Common myeloid progenitor, CD34-positive (primary cell): ENCODE measurements around the gene NBDY.
A peak's percentile ranks its signal among the peaks of the same experiment; 100 is the strongest.

Experiments used
- CTCF ChIA-PET: fragments of 350-600 bp; sonication (Branson Sonifier 250); formaldehyde crosslinking; loops from one replicate; lab custom pipeline; 2021; ENCODE audit warnings: antibody characterized with exemption; lab: Charles Lee
- POLR2A ChIA-PET: fragments of 350-600 bp; sonication (Branson Sonifier 250); formaldehyde crosslinking; loops from one replicate; lab custom pipeline; 2021; ENCODE audit warnings: antibody characterized with exemption; lab: Charles Lee
- DNase-seq, 3 donors: peaks; one replicate each; pipeline versions ENCODE4 v3.0.0 to v3.0.0-alpha.2; 2013
- H3K27ac ChIP-seq, 2 experiments: 1 replicate in 1 of 2; 2 replicates in 1 of 2; pipeline ENCODE4 v1.7.0; 2013; ENCODE audit warnings: inconsistent platforms in 2 of 2, low read length in 2 of 2, mild to moderate bottlenecking in 2 of 2, low read depth in 1 of 2, moderate library complexity in 1 of 2; ENCODE audit not compliant: severe bottlenecking in 2 of 2, insufficient read depth in 1 of 2, poor library complexity in 1 of 2
- H3K27me3 ChIP-seq, 5 experiments: replicated peaks in 2 of 5; 1 replicate in 3 of 5; 2 replicates in 2 of 5; pipeline versions ENCODE4 v1.6.1 to v1.7.0; 2013; ENCODE audit warnings: low read length in 4 of 5, mild to moderate bottlenecking in 2 of 5, moderate library complexity in 2 of 5, inconsistent platforms in 1 of 5; ENCODE audit not compliant: insufficient read depth in 5 of 5, control insufficient read depth in 4 of 5
- H3K36me3 ChIP-seq, 4 experiments: 1 replicate in 2 of 4; 2 replicates in 2 of 4; pipeline versions ENCODE4 v1.6.1 to v1.7.0; 2013; ENCODE audit warnings: low read length in 3 of 4, control low read depth in 1 of 4, mild to moderate bottlenecking in 1 of 4; ENCODE audit not compliant: control insufficient read depth in 4 of 4, insufficient read depth in 4 of 4
- H3K4me1 ChIP-seq, 4 experiments: 1 replicate in 3 of 4; 2 replicates in 1 of 4; pipeline versions ENCODE4 v1.6.1 to v1.7.1; 2013; ENCODE audit warnings: low read length in 3 of 4, mild to moderate bottlenecking in 3 of 4, control low read depth in 1 of 4, inconsistent platforms in 1 of 4, moderate library complexity in 1 of 4; ENCODE audit not compliant: control insufficient read depth in 4 of 4, insufficient read depth in 4 of 4; ENCODE audit errors: control extremely low read depth in 1 of 4
- H3K4me3 ChIP-seq, 7 experiments: 1 replicate in 4 of 7; 2 replicates in 3 of 7; pipeline versions ENCODE4 v1.5.1 to v1.7.0; 2013; ENCODE audit warnings: mild to moderate bottlenecking in 7 of 7, low read length in 6 of 7, moderate library complexity in 6 of 7, inconsistent platforms in 2 of 7, low read depth in 2 of 7, control low read depth in 1 of 7; ENCODE audit not compliant: insufficient read depth in 4 of 7, control insufficient read depth in 1 of 7; ENCODE audit errors: extremely low read depth in 1 of 7
- H3K9me3 ChIP-seq, 5 experiments: 1 replicate in 4 of 5; 2 replicates in 1 of 5; pipeline versions ENCODE4 v1.6.1 to v1.7.1; 2013; ENCODE audit warnings: low read length in 4 of 5, mild to moderate bottlenecking in 2 of 5, inconsistent platforms in 1 of 5, low read depth in 1 of 5, moderate library complexity in 1 of 5; ENCODE audit not compliant: control insufficient read depth in 4 of 5, insufficient read depth in 2 of 5; ENCODE audit errors: control extremely low read depth in 1 of 5
- WGBS: methylation state at CpG from one replicate; pipeline ENCODE4 v1.1.5; 2013; ENCODE audit not compliant: insufficient coverage; 5-methylcytosine and 5-hydroxymethylcytosine counted together

NBDY gene

GRCh38 chrX:56811599-56811998 lies 82.6 kb downstream of the NBDY start:
- Histone ChIP-seq H3K27me3 (peaks cover 0 to 17% (median 0%) of the 10 kb centered on the region in 5 experiments), H3K36me3 (no peaks in the 10 kb centered on the region), H3K4me3 (no peak overlapping the region), H3K9me3 (no peaks in the 10 kb centered on the region), H3K4me1 (peaks cover 0 to 26% (median 12%) of the 10 kb centered on the region in 4 experiments), H3K27ac (no peak overlapping the region)
- 89% methylated on average over 5 of the region's 5 CpGs for WGBS
- DNase-seq, result no peak
- POLR2A ChIA-PET, result no interaction called here
- CTCF ChIA-PET, result interaction anchor here (1.5 kb wide), 1 partner anchor 11 kb away, joined by 4 read pairs; no protein-coding TSS in a partner anchor

GRCh38 chrX:56812515-56813105 lies 83.6 kb downstream of the NBDY start:
- Histone ChIP-seq H3K4me3 (peak overlapping the region in 5 of 7 experiments; percentile 13 to 69 (median 46)), H3K27ac (peak overlapping the region; percentile 11 to 63), H3K36me3 (peaks cover 0 to 4% (median 1%) of the 10 kb centered on the region in 4 experiments), H3K4me1 (peaks cover 0 to 26% (median 12%) of the 10 kb centered on the region in 4 experiments), H3K9me3 (peaks cover 0 to 3% (median 3%) of the 10 kb centered on the region in 5 experiments), H3K27me3 (peaks cover 0 to 17% (median 0%) of the 10 kb centered on the region in 5 experiments)
- POLR2A ChIA-PET, result no interaction called here
- CTCF ChIA-PET, result interaction anchor here (1.0 kb wide), 1 partner anchor 10 kb away, joined by 4 read pairs; no protein-coding TSS in a partner anchor
- WGBS, result 39% methylated on average over 7 of the region's 7 CpGs
- peak; percentile 45 to 76 (median 65) for DNase-seq

GRCh38 chrX:56813318-56813837 lies 84.3 kb downstream of the NBDY start:
- Histone ChIP-seq H3K36me3 (peaks cover 0 to 4% (median 1%) of the 10 kb centered on the region in 4 experiments), H3K9me3 (peaks cover 0 to 3% (median 3%) of the 10 kb centered on the region in 5 experiments), H3K4me1 (peaks cover 0 to 26% (median 12%) of the 10 kb centered on the region in 4 experiments), H3K27ac (peak overlapping the region; percentile 29 to 63), H3K4me3 (peak overlapping the region in 2 of 7 experiments; percentile 13 to 69), H3K27me3 (peaks cover 0 to 17% (median 0%) of the 10 kb centered on the region in 5 experiments)
- 31% methylated on average over 5 of the region's 7 CpGs for WGBS
- peak; percentile 69 to 94 (median 87) for DNase-seq
- POLR2A ChIA-PET, result no interaction called here
- CTCF ChIA-PET, result interaction anchor here (1.0 kb wide), 1 partner anchor 11 kb away, joined by 4 read pairs; no protein-coding TSS in a partner anchor

GRCh38 chrX:56817179-56817578 lies 88.1 kb downstream of the NBDY start:
- no peak for DNase-seq
- CTCF ChIA-PET, result no interaction called here
- Histone ChIP-seq H3K4me1 (peaks cover 0 to 17% (median 9%) of the 10 kb centered on the region in 4 experiments), H3K4me3 (no peak overlapping the region), H3K9me3 (peaks cover 0 to 3% (median 3%) of the 10 kb centered on the region in 5 experiments), H3K27me3 (peaks cover 0 to 12% (median 0%) of the 10 kb centered on the region in 5 experiments), H3K27ac (no peak overlapping the region), H3K36me3 (peaks cover 0 to 7% (median 1%) of the 10 kb centered on the region in 4 experiments)
- POLR2A ChIA-PET, result no interaction called here
- WGBS, result 85% methylated on average over 4 of the region's 5 CpGs

DNA sequence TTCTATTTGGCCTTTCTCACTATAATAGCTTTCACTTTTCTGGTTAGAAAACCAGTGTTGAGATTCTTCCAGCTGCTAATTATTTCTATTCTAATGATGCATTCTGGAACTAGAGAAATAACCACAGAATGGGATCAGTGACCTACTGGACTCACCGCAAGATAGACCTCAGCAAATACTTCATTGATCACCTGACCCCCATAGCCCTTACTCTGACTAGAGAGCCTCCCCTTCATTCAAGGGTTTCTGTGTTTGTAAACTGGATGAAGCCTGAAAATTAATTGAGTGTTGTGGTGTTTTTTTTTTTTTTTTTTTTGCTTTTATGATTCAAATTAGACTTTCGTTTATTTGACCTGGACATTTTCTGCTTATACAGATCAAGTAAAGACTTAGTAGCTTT lies 97.0 kb downstream of the NBDY start:
- CTCF ChIA-PET, result no interaction called here
- Histone ChIP-seq H3K4me3 (no peak overlapping the region), H3K9me3 (peaks cover 0 to 8% (median 4%) of the 10 kb centered on the region in 5 experiments), H3K27ac (no peak overlapping the region), H3K27me3 (peaks cover 0 to 9% (median 0%) of the 10 kb centered on the region in 5 experiments), H3K36me3 (no peaks in the 10 kb centered on the region), H3K4me1 (no peaks in the 10 kb centered on the region)
- no CpG with 5 or more reads among the region's 2 CpGs for WGBS
- no peak for DNase-seq
- POLR2A ChIA-PET, result no interaction called here

DNA sequence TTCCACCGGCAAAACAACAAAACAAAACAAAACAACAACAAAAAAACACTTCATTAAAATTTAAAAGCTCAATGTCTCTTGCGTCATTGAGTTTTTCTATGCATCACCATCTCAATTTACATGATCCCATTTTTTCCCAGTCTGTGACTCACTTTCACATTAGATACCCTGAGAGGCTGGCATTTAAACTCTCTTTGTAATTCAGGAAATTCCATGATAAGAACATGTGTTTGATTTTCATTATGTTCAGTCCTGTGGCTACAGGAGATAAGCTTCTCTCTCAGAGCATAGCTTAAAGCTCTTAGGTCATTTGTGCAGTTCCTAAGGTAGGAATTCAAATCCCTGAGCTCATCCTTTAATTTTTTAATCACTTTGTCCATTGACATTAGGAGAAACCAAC lies 104.6 kb downstream of the NBDY start:
- Histone ChIP-seq H3K27me3 (peaks cover 0 to 18% (median 0%) of the 10 kb centered on the region in 5 experiments), H3K27ac (no peak overlapping the region), H3K36me3 (no peaks in the 10 kb centered on the region), H3K9me3 (no peaks in the 10 kb centered on the region), H3K4me1 (no peaks in the 10 kb centered on the region), H3K4me3 (no peak overlapping the region)
- ChIA-PET POLR2A (no interaction called here), CTCF (no interaction called here)
- WGBS, result 100% methylated on average over 1 of the region's 2 CpGs
- DNase-seq, result no peak

DNA sequence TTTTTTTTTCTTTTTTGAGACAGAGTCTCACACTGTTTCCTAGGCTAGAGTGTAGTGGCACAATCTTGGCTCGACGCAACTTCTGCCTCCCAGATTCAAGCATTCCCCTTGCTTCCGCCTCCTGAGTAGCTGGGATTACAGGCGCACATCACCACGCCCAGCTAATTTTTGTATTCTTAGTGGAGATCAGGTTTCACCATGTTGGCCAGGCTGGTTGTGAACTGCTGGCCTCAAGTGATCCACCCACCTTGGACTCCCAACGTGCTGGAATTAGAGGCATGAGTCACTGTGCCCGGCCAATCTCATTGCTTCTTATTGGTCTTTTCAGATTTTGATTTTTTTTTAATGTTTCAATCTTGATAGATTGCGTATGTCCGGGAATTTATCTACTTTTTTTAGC lies 124.4 kb downstream of the NBDY start:
- no peaks in the 10 kb centered on the region for H3K36me3 ChIP-seq
- ChIA-PET CTCF (no interaction called here), POLR2A (no interaction called here)
- WGBS, result 70% methylated on average over 7 of the region's 9 CpGs
- H3K4me3 ChIP-seq, result no peak overlapping the region
- no peaks in the 10 kb centered on the region for H3K4me1 ChIP-seq
- no peak for DNase-seq
- H3K9me3 ChIP-seq, result peaks cover 0 to 3% (median 0%) of the 10 kb centered on the region in 5 experiments
- no peak overlapping the region for H3K27ac ChIP-seq
- H3K27me3 ChIP-seq, result peaks cover 0 to 2% (median 0%) of the 10 kb centered on the region in 5 experiments
